SK-N-SH treated with all-trans-retinoic acid at 6 μM for 48 hours (cell line): ENCODE results near the gene SLC25A34.

Source experiments
- ARNTL ChIP-seq: fragments of 450-650 bp; formaldehyde crosslinking; IDR thresholded peaks from 2 replicates; pipeline ENCODE4 v1.5.0; 2020; ENCODE audit warnings: low read depth, mild to moderate bottlenecking, moderate library complexity, borderline replicate concordance
- BACH2 ChIP-seq: fragments of 250-450 bp; sonication (Bioruptor Pico); IDR thresholded peaks from 2 replicates; pipeline ENCODE4 v1.9.0; 2021; ENCODE audit warnings: mild to moderate bottlenecking, borderline replicate concordance
- CREB5 ChIP-seq: fragments of 250-450 bp; sonication (Bioruptor Pico); IDR thresholded peaks from 2 replicates; pipeline ENCODE4 v1.5.1; 2020; ENCODE audit warnings: low read depth, mild to moderate bottlenecking, moderate library complexity
- ISL1 ChIP-seq: fragments of 250-450 bp; sonication (Bioruptor Pico); IDR thresholded peaks from 2 replicates; pipeline ENCODE4 v2.1.2; 2022; ENCODE audit warnings: mild to moderate bottlenecking, moderate library complexity
- TSHZ2 ChIP-seq: fragments of 250-450 bp; sonication (Bioruptor Pico); IDR thresholded peaks from 2 replicates; pipeline ENCODE4 v1.5.0; 2020; ENCODE audit warnings: mild to moderate bottlenecking, moderate library complexity
- ZFP3 ChIP-seq: fragments of 250-450 bp; sonication (Bioruptor Pico); IDR thresholded peaks from 2 replicates; pipeline ENCODE4 v1.5.0; 2020; ENCODE audit warnings: mild to moderate bottlenecking, moderate library complexity
- ZFP30 ChIP-seq: fragments of 450-650 bp; formaldehyde crosslinking; IDR thresholded peaks from 2 replicates; pipeline ENCODE4 v1.5.0; 2022; ENCODE audit warnings: mild to moderate bottlenecking, moderate library complexity
- ZNF565 ChIP-seq: fragments of 450-650 bp; formaldehyde crosslinking; conservative IDR thresholded peaks from 2 replicates; pipeline ENCODE4 v1.5.0; 2020; ENCODE audit warnings: low read depth, mild to moderate bottlenecking, moderate library complexity

GRCh38 chr1:15706751-15707150 is 29.3 kb upstream of the SLC25A34 start:
- no peak for TF ChIP-seq ZFP30
- TF ChIP-seq BACH2 = no peak
- no peak for TF ChIP-seq ZFP3 (CRISPR knock-in tag)
- TF ChIP-seq ARNTL (CRISPR knock-in tag) = no peak
- no peak for TF ChIP-seq ISL1 (CRISPR knock-in tag)
- TF ChIP-seq ZNF565 (CRISPR knock-in tag) = no peak
- TF ChIP-seq CREB5 (CRISPR knock-in tag) = no peak
- TF ChIP-seq TSHZ2 (CRISPR knock-in tag) = no peak
